GM19324 (cell line): ENCODE measurements around the gene EFTUD2.

Source experiments
- ATAC-seq: cut with Tn5 transposase; IDR thresholded peaks from one replicate; pipeline ENCODE4 v1.9.1; 2021; ENCODE audit warnings: mild to moderate bottlenecking, moderate library complexity; ENCODE audit not compliant: unreplicated experiment, low FRiP score

Gene EFTUD2

GRCh38 chr17:44912763-44913544 lies 13.7 kb upstream of the EFTUD2 start:
- no peak for ATAC-seq

- ATAC-seq: no peak
Measured at GRCh38 chr17:44911133-44912001, 12.1 kb upstream of the EFTUD2 start.

GRCh38 chr17:44910231-44911106 lies 11.2 kb upstream of the EFTUD2 start:
- no peak for ATAC-seq

GRCh38 chr17:44909681-44910144 lies 10.5 kb upstream of the EFTUD2 start:
- ATAC-seq: no peak

- ATAC-seq: no peak
Measured at GRCh38 chr17:44908761-44909326, 9.6 kb upstream of the EFTUD2 start.

GRCh38 chr17:44907729-44908470 lies 8.7 kb upstream of the EFTUD2 start:
- no peak for ATAC-seq

- no peak for ATAC-seq
Measured at GRCh38 chr17:44906763-44907728, 7.8 kb upstream of the EFTUD2 start.

GRCh38 chr17:44906010-44906646 lies 6.9 kb upstream of the EFTUD2 start:
- ATAC-seq: no peak

GRCh38 chr17:44905006-44906000 lies 6.1 kb upstream of the EFTUD2 start:
- no peak for ATAC-seq

- no peak for ATAC-seq
Measured at GRCh38 chr17:44904001-44904984, 5.0 kb upstream of the EFTUD2 start.

- ATAC-seq: no peak
Measured at GRCh38 chr17:44903012-44903685, 3.9 kb upstream of the EFTUD2 start.

GRCh38 chr17:44902135-44902760 lies 3.0 kb upstream of the EFTUD2 start:
- ATAC-seq: no peak

GRCh38 chr17:44901411-44901921 lies 2.2 kb upstream of the EFTUD2 start:
- no peak for ATAC-seq

GRCh38 chr17:44900894-44901293 lies 1.6 kb upstream of the EFTUD2 start:
- ATAC-seq: no peak

GRCh38 chr17:44898768-44899073 lies 524 bp downstream of the EFTUD2 start:
- no peak for ATAC-seq
